AG08396 (cell line): ENCODE measurements around the gene CLDN12.
"Not testable (repeated sequence)": the region's sequence is repeated elsewhere in the genome, so short reads cannot be mapped to it uniquely, and the experiment has no call there.

Experiments
- DNase-seq: peaks from one replicate; pipeline ENCODE4 v3.0.0; 2012; ENCODE audit warnings: low spot score, mixed read lengths

Gene CLDN12

GRCh38 chr7:90433221-90433620 lies 30.0 kb downstream of the CLDN12 start:
- no peak for DNase-seq

GRCh38 chr7:90445633-90446032 lies 42.4 kb downstream of the CLDN12 start:
- no peak for DNase-seq

GRCh38 chr7:90446137-90446899 lies 43.1 kb downstream of the CLDN12 start:
- no peak for DNase-seq

- DNase-seq: no peak
These were observed 50.1 kb downstream of the CLDN12 start for GRCh38 chr7:90453259-90453891.

- DNase-seq: no peak
These were observed 50.7 kb downstream of the CLDN12 start for GRCh38 chr7:90453931-90454330.

GRCh38 chr7:90455163-90456030 lies 52.1 kb downstream of the CLDN12 start:
- peak; percentile 40 for DNase-seq

GRCh38 chr7:90458104-90458503 lies 54.8 kb downstream of the CLDN12 start:
- DNase-seq: no peak

GRCh38 chr7:90459888-90460287 lies 56.6 kb downstream of the CLDN12 start:
- DNase-seq: no peak

GRCh38 chr7:90461219-90461618 lies 58.0 kb downstream of the CLDN12 start:
- no peak for DNase-seq

- not testable (repeated sequence) for DNase-seq
These were observed 59.9 kb downstream of the CLDN12 start for GRCh38 chr7:90463151-90463628.
